Retinal pigment epithelial cell (primary cell): ENCODE data around the gene DNAI2.
"Not testable (repeated sequence)": the region's sequence is repeated elsewhere in the genome, so short reads cannot be mapped to it uniquely, and the experiment has no call there.

ENCODE experiments used
- DNase-seq: peaks from one replicate; pipeline ENCODE4 v3.0.0-alpha.2; 2010; ENCODE audit warnings: low read depth
- H3K4me3 ChIP-seq: 2 replicates; pipeline ENCODE4 v1.5.1; 2011; ENCODE audit warnings: mild to moderate bottlenecking, low read length, control low read depth, moderate library complexity
- TF ChIP-seq, protein P1 (sequence below): conservative IDR thresholded peaks from 2 replicates; pipeline ENCODE4 v1.5.1; 2011; ENCODE audit warnings: low read depth, low read length, control low read depth, inconsistent platforms

DNAI2 gene

DNA sequence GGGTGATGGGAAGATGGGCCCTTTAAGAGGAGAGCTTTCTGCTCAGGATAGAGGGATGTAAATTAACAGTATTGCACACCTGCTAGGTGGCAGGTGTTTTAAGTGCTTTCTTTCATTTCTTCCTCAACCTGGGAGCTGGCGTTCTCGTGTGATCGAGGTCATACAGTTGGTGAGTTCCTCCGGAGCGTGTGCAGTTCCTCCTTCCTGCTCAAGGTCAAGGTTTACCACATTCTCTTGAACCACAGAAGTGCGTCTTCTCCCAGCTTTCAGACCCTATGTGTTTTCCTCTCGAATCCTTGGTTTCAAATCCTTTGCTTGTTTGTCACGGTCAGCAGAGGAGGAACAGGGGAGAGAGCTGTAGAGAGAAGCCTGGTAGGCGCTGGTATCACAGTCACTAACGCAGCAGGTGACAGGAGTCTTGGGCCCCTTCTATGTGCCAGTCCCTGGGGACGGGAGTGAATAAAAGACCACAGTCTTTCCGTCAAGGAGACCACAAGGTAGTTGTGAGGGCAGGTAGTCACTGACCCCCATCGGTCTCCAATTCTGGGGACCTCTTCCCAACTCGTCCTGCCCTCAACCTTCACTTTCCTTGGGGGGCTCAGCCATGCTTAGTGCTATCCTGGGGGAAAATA lies 791 bp downstream of the DNAI2 start:
- no peak overlapping the region for H3K4me3 ChIP-seq
- no peak for DNase-seq
- TF ChIP-seq, protein P1, sequence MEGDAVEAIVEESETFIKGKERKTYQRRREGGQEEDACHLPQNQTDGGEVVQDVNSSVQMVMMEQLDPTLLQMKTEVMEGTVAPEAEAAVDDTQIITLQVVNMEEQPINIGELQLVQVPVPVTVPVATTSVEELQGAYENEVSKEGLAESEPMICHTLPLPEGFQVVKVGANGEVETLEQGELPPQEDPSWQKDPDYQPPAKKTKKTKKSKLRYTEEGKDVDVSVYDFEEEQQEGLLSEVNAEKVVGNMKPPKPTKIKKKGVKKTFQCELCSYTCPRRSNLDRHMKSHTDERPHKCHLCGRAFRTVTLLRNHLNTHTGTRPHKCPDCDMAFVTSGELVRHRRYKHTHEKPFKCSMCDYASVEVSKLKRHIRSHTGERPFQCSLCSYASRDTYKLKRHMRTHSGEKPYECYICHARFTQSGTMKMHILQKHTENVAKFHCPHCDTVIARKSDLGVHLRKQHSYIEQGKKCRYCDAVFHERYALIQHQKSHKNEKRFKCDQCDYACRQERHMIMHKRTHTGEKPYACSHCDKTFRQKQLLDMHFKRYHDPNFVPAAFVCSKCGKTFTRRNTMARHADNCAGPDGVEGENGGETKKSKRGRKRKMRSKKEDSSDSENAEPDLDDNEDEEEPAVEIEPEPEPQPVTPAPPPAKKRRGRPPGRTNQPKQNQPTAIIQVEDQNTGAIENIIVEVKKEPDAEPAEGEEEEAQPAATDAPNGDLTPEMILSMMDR: no peak

DNA sequence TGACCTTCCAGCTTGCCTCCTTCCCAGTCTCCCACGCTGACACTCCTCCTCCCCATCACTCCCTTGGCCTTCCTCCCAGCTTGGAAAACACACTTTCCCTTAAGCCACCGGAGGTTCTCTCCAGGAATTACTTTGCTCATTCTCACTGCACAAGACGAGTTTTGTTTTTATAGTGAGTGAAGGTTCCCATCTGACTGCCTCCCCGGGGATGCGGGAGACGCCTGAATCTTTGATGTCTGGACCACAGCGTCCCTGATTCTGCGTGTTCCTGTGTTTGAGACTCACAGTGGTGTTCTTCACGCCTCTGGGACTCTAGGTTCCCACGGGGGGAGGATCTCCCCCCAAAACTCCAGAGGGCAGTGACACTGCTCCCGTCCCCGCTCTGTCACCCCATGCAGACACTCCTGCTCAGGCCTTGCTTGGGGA lies 2.0 kb downstream of the DNAI2 start:
- H3K4me3 ChIP-seq: no peak overlapping the region
- TF ChIP-seq, protein P1: no peak
- DNase-seq: no peak

DNA sequence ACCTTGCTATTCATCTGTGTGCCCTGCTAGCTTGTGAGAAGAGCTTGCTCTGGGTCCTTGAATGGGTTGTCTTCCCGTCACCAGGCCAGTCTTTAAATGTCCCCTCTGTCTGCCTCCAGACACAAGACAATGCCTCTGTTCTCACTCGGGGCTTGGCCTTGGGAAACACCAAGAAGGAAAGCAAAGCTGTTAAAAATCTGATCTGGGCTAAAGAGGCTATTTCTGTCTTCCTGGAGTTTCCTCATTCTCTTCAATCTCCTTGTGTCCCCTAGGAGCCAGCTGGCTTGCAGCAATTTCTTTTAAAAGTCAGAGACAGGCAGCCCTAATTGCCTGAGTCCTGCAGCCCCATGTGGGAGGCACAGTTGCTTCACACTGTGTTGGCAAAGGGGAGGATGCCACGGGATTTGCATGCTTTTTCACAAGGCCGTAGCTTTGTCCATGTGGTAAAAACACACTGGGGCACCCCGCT lies 2.5 kb downstream of the DNAI2 start:
- TF ChIP-seq, protein P1: no peak
- DNase-seq: no peak
- H3K4me3 ChIP-seq: no peak overlapping the region

DNA sequence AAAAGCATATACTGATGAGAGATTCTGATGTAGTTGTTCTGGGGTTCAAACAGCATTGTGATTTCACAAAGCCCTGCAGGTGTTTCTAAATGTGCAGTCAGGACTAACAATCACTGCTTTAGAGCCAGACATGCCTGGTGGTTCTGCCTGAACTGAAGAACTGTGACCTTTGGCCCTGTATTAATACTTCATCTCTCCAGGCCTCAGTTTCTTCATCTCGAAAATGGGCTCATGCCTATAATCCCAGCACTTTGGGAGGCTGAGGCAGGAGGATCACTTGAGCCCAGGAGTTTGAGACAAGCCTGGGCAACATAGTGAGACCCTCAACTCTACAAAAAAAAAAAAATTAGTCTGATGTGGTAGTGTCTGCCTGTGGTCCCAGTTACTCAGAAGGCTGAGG lies 3.9 kb downstream of the DNAI2 start:
- H3K4me3 ChIP-seq: no peak overlapping the region
- TF ChIP-seq, protein P1: no peak
- no peak for DNase-seq

DNA sequence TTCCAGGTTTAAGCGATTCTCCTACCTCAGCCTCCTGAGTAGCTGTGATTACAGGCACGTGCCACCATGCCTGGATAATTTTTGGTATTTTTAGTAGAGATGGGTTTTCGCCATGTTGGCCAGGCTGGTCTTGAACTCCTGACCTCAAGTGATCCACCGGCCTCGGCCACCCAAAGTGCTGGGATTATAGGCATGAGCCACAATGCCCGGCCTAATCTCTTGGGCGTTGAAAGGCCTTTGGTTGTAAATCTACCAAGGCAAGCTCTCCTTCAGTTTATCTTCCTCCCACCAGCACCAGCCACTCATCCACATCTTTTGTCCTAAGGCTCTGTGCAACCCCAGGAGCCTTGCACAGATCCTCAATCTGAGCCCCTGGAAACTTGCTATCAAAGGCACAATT lies 5.6 kb downstream of the DNAI2 start:
- H3K4me3 ChIP-seq, DNase-seq: not testable (repeated sequence)

DNA sequence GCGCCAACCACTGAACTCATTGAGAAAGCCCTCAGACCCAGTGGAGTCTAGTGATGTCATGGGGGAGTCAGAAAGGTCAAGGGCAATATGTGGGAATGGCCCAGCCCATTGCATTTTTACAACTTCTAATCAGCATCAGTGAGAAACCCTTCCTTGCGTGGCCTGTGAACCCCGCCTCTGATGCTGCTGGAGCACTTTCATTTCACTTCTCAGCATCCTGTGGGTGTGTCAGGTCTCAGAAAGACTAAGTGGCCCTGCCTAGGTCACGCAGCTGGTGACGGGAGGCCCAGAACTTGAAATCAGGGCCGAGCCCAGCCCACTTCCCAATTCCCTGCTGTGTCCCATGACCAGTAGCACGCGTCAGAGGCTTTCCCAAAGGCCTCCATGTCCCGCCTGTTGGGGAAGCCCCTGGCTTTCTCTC lies 6.1 kb downstream of the DNAI2 start:
- H3K4me3 ChIP-seq: no peak overlapping the region
- TF ChIP-seq, protein P1: no peak
- DNase-seq: no peak

DNA sequence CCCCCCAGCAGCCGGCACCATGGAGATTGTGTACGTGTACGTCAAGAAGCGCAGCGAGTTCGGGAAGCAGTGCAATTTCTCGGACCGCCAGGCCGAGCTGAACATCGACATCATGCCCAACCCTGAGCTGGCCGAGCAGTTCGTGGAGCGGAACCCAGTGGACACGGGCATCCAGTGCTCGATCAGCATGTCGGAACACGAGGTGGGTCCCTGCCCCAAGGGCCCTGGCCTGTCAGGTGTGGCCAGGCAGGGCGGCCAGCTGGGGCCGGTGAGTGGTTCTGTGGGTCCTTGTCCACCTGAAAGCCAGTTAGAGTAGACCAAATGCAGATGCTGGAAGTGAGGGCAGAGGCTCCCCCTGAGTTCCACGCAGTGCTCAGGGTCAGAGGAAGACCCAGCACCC lies 7.8 kb downstream of the DNAI2 start:
- H3K4me3 ChIP-seq: no peak overlapping the region
- TF ChIP-seq, protein P1: no peak
- no peak for DNase-seq

DNA sequence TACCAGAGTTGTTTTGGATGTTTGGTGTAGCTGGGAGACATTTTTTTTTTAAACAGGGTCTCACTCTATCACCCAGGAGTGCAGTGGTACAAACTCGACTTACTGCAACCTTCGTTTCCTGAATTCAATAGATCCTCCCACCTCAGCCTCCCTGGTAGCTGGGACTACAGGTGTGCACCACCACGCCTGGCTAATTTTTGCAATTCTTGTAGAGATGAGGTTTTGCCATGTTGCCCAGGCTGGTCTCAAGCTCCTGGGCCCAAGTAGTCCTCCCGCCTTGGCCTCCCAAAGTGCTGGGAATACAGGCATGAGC lies 8.2 kb downstream of the DNAI2 start:
- not testable (repeated sequence) for H3K4me3 ChIP-seq, DNase-seq
